ENCODE data around the gene TNNC1. TPM values are rescaled to one million over a fixed set of nuclear protein-coding genes. Genes with fewer than 3 reads are reported as not detected.

The TNNC1 gene
- total and polyA plus RNA-seq, 2 donors (not counting 3 experiments of a cell fraction or from before 2014, with no cell fraction given), result 0.12 TPM; not detected in 1

GRCh38 chr3:52407779-52408178 lies 46.1 kb downstream of the TNNC1 start:
- Histone ChIP-seq H3K79me2 (ENCODE audit: control insufficient read depth, insufficient read depth, low read length) (peaks cover 18% of the 10 kb centered on the region), H3K4me1 (ENCODE audit: control insufficient read depth, extremely low read depth, insufficient read depth, low read length) (peaks cover 20% of the 10 kb centered on the region), H4K20me1 (replicated peaks; ENCODE audit: control insufficient read depth, extremely low read depth, insufficient read depth, low read length) (no peaks in the 10 kb centered on the region), H3K4me3 (replicated peaks in 1 of 3; ENCODE audit: insufficient read depth in 1 of 3, low read depth in 1 of 3, low read length in 3 of 3) (no peak overlapping the region), H3K9ac (replicated peaks; ENCODE audit: extremely low read depth, insufficient read depth, low read length) (no peak overlapping the region), H3K9me1 (replicated peaks; ENCODE audit: control insufficient read depth, extremely low read depth, insufficient read depth, low read length) (no peaks in the 10 kb centered on the region), H3K36me3 (ENCODE audit: control insufficient read depth in 2 of 2, extremely low read depth in 1 of 2, insufficient read depth in 2 of 2, low read length in 2 of 2) (peaks cover 6 to 53% of the 10 kb centered on the region in 2 experiments), H3K27me3 (ENCODE audit: control insufficient read depth in 2 of 2, insufficient read depth in 2 of 2, low read length in 2 of 2) (no peaks in the 10 kb centered on the region), H3K27ac (ENCODE audit: insufficient read depth, low read depth, low read length) (no peak overlapping the region), H3K9me3 (replicated peaks; ENCODE audit: control insufficient read depth, insufficient read depth, low read length) (no peaks in the 10 kb centered on the region), H3K4me2 (ENCODE audit: insufficient read depth, low read length) (no peak overlapping the region), H2AFZ (ENCODE audit: low read depth, low read length) (no peak overlapping the region)
- TF ChIP-seq EZH2 (IDR thresholded peaks at IDR 0.05; ENCODE audit: borderline replicate concordance, low read depth, low read length, severe bottlenecking), result no peak
- TF ChIP-seq JUN (IDR thresholded peaks at IDR 0.05; ENCODE audit: borderline replicate concordance, insufficient read depth, insufficient read length, low read depth), result no peak
- no peak for TF ChIP-seq POLR2AphosphoS5 (IDR thresholded peaks at IDR 0.05; ENCODE audit: insufficient read depth, low read depth, low read length)
- no peak for TF ChIP-seq FOS (IDR thresholded peaks at IDR 0.05; ENCODE audit: borderline replicate concordance, insufficient read depth, low read length)
- TF ChIP-seq POLR2A (IDR thresholded peaks at IDR 0.05; ENCODE audit: low read depth, low read length), result no peak
- TF ChIP-seq MYC (IDR thresholded peaks at IDR 0.05; ENCODE audit: low read depth, low read length), result no peak
- TF ChIP-seq GATA2 (IDR thresholded peaks at IDR 0.05; ENCODE audit: insufficient read depth, insufficient read length, low read depth, low read length), result no peak
- no peak for TF ChIP-seq CTCF (IDR thresholded peaks at IDR 0.05; ENCODE audit: extremely low read depth in 1 of 2, insufficient read depth in 1 of 2, low read depth in 1 of 2, low read length in 2 of 2)
- TF ChIP-seq, protein P1, sequence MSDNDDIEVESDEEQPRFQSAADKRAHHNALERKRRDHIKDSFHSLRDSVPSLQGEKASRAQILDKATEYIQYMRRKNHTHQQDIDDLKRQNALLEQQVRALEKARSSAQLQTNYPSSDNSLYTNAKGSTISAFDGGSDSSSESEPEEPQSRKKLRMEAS (IDR thresholded peaks at IDR 0.05; ENCODE audit: insufficient read depth, insufficient read length), result no peak
- no peak for FAIRE-seq
- dilution Hi-C loops (cut with MboI; ENCODE audit: extremely low pct_ligation_motif_present, low sequenced_read_pairs) (no loop called here), intact Hi-C loops (cut with micrococcal nuclease) (no loop called here)
- POLR2A ChIA-PET, result no interaction called here
- CTCF ChIA-PET, result no interaction called here
- DNase-seq (ENCODE audit: low read depth, low spot score), result no peak
- no TSS peak for BruUV-seq (replicated peaks)

Data from endothelial cell of umbilical vein (primary cell).